GM20000 (cell line): Measurements from ENCODE around the gene CNGA1.

Experiments used
- DNase-seq: peaks from one replicate; pipeline ENCODE4 v3.0.0; 2012; ENCODE audit warnings: low spot score
- CTCF ChIP-seq: IDR thresholded peaks from 2 replicates; pipeline ENCODE4 v1.5.1; 2012; ENCODE audit warnings: mild to moderate bottlenecking, control low read depth; ENCODE audit errors: extremely low read depth, missing control alignments

CNGA1 gene

GRCh38 chr4:48039561-48039960 lies 23.1 kb upstream of the CNGA1 start:
- TF ChIP-seq CTCF: no peak
- DNase-seq: no peak

GRCh38 chr4:48038666-48039065 lies 22.2 kb upstream of the CNGA1 start:
- no peak for TF ChIP-seq CTCF
- no peak for DNase-seq

GRCh38 chr4:48037117-48037462 lies 20.6 kb upstream of the CNGA1 start:
- DNase-seq: no peak
- TF ChIP-seq CTCF: no peak

- no peak for TF ChIP-seq CTCF
- no peak for DNase-seq
Observed at GRCh38 chr4:48035952-48036351, 19.5 kb upstream of the CNGA1 start.

- peak; percentile 37 for TF ChIP-seq CTCF
- DNase-seq: no peak
Observed at GRCh38 chr4:48033825-48034413, 17.4 kb upstream of the CNGA1 start.

- no peak for DNase-seq
- TF ChIP-seq CTCF: no peak
Observed at GRCh38 chr4:48033412-48033811, 16.9 kb upstream of the CNGA1 start.

GRCh38 chr4:48032721-48033120 lies 16.2 kb upstream of the CNGA1 start:
- TF ChIP-seq CTCF: no peak

More at GRCh38 chr4:48032721-48033120, 16.2 kb upstream of the CNGA1 start:
- DNase-seq: no peak
